Transverse colon (tissue), 4 donors: ENCODE measurements around the gene NDUFS6. TPM values are rescaled to one million over a fixed set of nuclear protein-coding genes. Genes with fewer than 3 reads are reported as not detected.

ENCODE experiments used
- DNase-seq: peaks from one replicate; pipeline ENCODE4 v3.0.0-alpha.2; 2019
- H3K27ac ChIP-seq, 4 donors: fragments of 200-600 bp; sonication (generic); 2 replicates each; pipeline ENCODE4 v1.5.1; 2016 to 2018; ENCODE audit warnings: inconsistent platforms in 4 of 4
- H3K27me3 ChIP-seq: fragments of 200-600 bp; sonication (generic); 2 replicates; pipeline ENCODE4 v1.5.1; 2017; ENCODE audit warnings: inconsistent platforms
- H3K36me3 ChIP-seq, 4 donors: fragments of 200-600 bp; sonication (generic); 2 replicates each; pipeline ENCODE4 v1.5.1; 2017 to 2019; ENCODE audit warnings: inconsistent platforms in 4 of 4
- H3K4me1 ChIP-seq, 4 donors: fragments of 200-600 bp; sonication (generic); 2 replicates each; pipeline ENCODE4 v1.5.1; 2017 to 2020; ENCODE audit warnings: inconsistent platforms in 4 of 4
- H3K4me3 ChIP-seq, 4 donors: fragments of 200-600 bp; sonication (generic); 1 replicate in 1 of 4; 2 replicates in 3 of 4; pipeline versions ENCODE4 v1.5.1 to v1.6.1; 2017 to 2019; ENCODE audit warnings: inconsistent platforms in 4 of 4
- H3K9me3 ChIP-seq, 2 donors: fragments of 200-600 bp; sonication (generic); 2 replicates each; pipeline ENCODE4 v1.5.1; 2017 to 2019; ENCODE audit warnings: inconsistent platforms in 2 of 2
- CTCF ChIP-seq, 5 experiments: fragments of 200-600 bp in 3 of 5; fragments of 450-650 bp in 2 of 5; sonication (generic) in 3 of 5; IDR thresholded peaks; 1 replicate in 2 of 5; 2 replicates in 3 of 5; pipeline ENCODE4 v1.5.1; 2016 to 2017; ENCODE audit warnings: antibody characterized with exemption in 5 of 5, inconsistent platforms in 3 of 5, mild to moderate bottlenecking in 2 of 5, moderate library complexity in 1 of 5
- EP300 ChIP-seq: sonication (generic); formaldehyde crosslinking; IDR thresholded peaks from one replicate; pipeline ENCODE4 v1.6.1; 2017; ENCODE audit warnings: antibody characterized with exemption, low read depth
- POLR2A ChIP-seq: fragments of 450-650 bp; IDR thresholded peaks from one replicate; pipeline ENCODE4 v1.6.1; 2016; ENCODE audit warnings: antibody characterized with exemption, mild to moderate bottlenecking, moderate library complexity
- POLR2AphosphoS5 ChIP-seq, 3 donors: sonication (generic); formaldehyde crosslinking; IDR thresholded peaks; one replicate each; pipeline ENCODE4 v1.6.1; 2016; ENCODE audit warnings: antibody characterized with exemption in 3 of 3
- WGBS, 2 donors: methylation state at CpG; one replicate each; pipeline ENCODE4 v1.1.5; 2018; ENCODE audit warnings: low coverage in 1 of 2; 5-methylcytosine and 5-hydroxymethylcytosine counted together
- in situ Hi-C, 4 donors: fragments of 200-750 bp; cut with MboI; loops; one replicate each; pipeline versions ENCODE4 v1.15.0 to v1.15.1; 2017; ENCODE audit warnings: low sequenced_read_pairs in 3 of 4, low pct_ligation_motif_present in 1 of 4, low pct_unique_long_range_greater_than_20kb in 1 of 4
- intact Hi-C: fragments of 100-400 bp; cut with DNase I; formaldehyde crosslinking; loops from one replicate; pipeline ENCODE4 v1.15.1; 2023; ENCODE audit warnings: low total_unique reads
- total RNA-seq, 4 donors: library from RNA; depleted of rRNA; stranded (reverse); fragments of >200 nt; gene quantifications; one replicate each; pipeline ENCODE4 v1.1.0, GENCODE V29; 2016

NDUFS6 gene
- total RNA-seq, 4 donors from 2014 or later = 36.4 to 133 (median 66.4) TPM

GRCh38 chr5:1823381-1824034 lies 22.3 kb downstream of the NDUFS6 start:
- no peak overlapping the region for H3K27ac ChIP-seq
- no peaks in the 10 kb centered on the region for H3K27me3 ChIP-seq
- intact Hi-C loops (no loop called here), in situ Hi-C loops (no loop called here)
- H3K4me1 ChIP-seq = no peaks in the 10 kb centered on the region
- 82 to 100% methylated on average over 3 to 12 of the region's 12 CpGs for WGBS, 2 donors
- no peak for DNase-seq
- TF ChIP-seq CTCF (IDR thresholded peaks at IDR 0.05) = no peak
- TF ChIP-seq POLR2AphosphoS5 (IDR thresholded peaks at IDR 0.05) = no peak
- TF ChIP-seq POLR2A = no peak
- no peak for TF ChIP-seq EP300
- H3K36me3 ChIP-seq = peaks cover 0 to 20% (median 6%) of the 10 kb centered on the region in 4 donors
- H3K4me3 ChIP-seq = no peak overlapping the region
- H3K9me3 ChIP-seq = no peaks in the 10 kb centered on the region

- WGBS, 2 donors = 88 to 90% methylated on average over 6 to 15 of the region's 25 CpGs
- Histone ChIP-seq H3K36me3 (peaks cover 0 to 15% (median 6%) of the 10 kb centered on the region in 4 donors), H3K9me3 (no peaks in the 10 kb centered on the region), H3K27ac (no peak overlapping the region), H3K4me1 (no peaks in the 10 kb centered on the region), H3K4me3 (no peak overlapping the region), H3K27me3 (no peaks in the 10 kb centered on the region)
- in situ Hi-C loops (no loop called here), intact Hi-C loops (no loop called here)
- DNase-seq = no peak
- TF ChIP-seq POLR2AphosphoS5 (IDR thresholded peaks at IDR 0.05) (no peak), CTCF (IDR thresholded peaks at IDR 0.05) (no peak), POLR2A (no peak), EP300 (no peak)
Measured at GRCh38 chr5:1824109-1824821, 23.1 kb downstream of the NDUFS6 start.

- Histone ChIP-seq H3K9me3 (no peaks in the 10 kb centered on the region), H3K4me3 (no peak overlapping the region), H3K27me3 (no peaks in the 10 kb centered on the region), H3K4me1 (no peaks in the 10 kb centered on the region), H3K27ac (no peak overlapping the region), H3K36me3 (peaks cover 0 to 15% (median 2%) of the 10 kb centered on the region in 4 donors)
- in situ Hi-C loops = no loop called here
- no peak for TF ChIP-seq POLR2AphosphoS5 (IDR thresholded peaks at IDR 0.05)
- no peak for TF ChIP-seq EP300
- no peak for TF ChIP-seq POLR2A
- no peak for TF ChIP-seq CTCF (IDR thresholded peaks at IDR 0.05)
- 95% methylated on average over 27 of the region's 27 CpGs; no CpG with 5 or more reads in 1 of the 2 donors for WGBS, 2 donors
- DNase-seq = no peak
- intact Hi-C loops = no loop called here
Measured at GRCh38 chr5:1824903-1825841, 24.0 kb downstream of the NDUFS6 start.
